Non-pigmented ciliary epithelial cell (primary cell): Measurements from ENCODE around the gene PIK3C2G.

ENCODE experiments used
- DNase-seq: peaks from one replicate; pipeline ENCODE4 v3.0.0-alpha.2; 2010; ENCODE audit warnings: low read depth

The PIK3C2G gene

DNA sequence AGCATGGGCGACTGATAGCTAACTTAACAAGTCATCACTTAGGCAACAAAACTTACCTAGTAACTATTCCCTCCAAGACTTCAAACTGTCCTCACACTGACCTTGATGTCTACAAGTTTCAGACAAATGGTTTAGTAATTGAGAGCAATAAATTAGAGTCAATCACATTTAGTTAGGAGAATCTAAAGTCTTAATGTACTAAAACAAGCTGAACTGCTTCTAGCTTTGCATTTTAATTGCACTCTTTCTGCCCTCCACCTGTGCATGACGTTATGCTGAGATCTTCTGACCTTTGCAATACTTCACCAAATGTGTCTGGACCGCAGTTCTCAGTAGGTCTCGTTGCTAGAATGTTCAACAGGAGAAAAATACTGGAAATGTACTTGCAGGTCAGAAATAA is 158.0 kb downstream of the PIK3C2G start:
- DNase-seq, result no peak

DNA sequence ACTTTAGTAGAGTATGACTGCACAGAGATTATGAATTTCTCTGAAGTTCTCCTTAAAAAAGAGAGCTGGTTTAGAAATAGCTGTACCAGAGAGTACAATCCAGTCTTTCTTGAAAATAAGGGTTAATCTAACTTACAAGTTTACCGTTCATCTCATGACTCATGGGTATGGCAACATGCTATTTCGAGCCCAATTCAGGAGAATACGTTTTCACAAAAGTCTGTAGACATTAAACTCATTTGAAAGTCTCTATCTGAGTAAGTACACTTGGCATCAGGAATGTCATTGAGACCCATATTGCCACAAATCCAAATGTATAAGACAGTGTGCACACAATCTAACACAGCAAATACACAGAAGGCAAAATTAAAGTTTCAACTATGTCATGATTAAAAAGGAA is 160.5 kb downstream of the PIK3C2G start:
- no peak for DNase-seq

DNA sequence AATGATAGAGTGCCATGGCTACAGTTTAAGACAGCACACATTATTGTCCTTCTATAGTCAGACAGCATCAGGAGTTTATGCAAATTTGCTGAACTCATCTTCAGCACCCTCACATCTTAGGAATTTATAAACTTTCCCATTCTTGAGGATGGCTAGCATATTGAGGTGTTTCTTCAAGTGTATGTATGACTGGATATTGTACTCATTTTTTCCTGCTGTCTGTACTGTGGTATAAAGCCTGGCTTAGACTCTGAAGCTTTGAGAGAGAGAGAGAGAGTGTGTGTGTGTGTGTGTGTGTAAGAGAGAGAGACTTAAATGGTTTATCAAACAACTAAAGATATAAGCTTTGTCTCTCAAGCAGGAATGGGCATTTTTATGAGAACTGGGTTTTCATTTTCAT is 161.6 kb downstream of the PIK3C2G start:
- no peak for DNase-seq

DNA sequence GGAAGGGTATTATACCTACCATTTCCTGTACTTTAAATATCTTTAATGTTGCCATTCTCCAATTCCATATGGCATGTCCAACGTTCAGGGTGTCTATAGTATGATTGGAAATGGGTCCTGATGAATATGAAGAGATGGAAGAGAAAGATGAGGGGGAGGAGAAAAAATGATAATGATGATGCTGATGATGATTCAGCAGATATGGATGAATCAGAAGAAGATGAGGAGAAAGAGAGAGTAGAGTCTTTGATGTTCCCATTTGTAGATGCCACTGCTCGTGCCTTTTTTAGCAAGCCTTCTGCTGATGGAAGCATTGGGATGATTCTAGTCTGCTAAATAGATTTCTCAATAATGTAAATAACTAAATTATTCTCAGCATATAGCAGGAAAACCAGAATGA is 163.5 kb downstream of the PIK3C2G start:
- DNase-seq, result no peak

DNA sequence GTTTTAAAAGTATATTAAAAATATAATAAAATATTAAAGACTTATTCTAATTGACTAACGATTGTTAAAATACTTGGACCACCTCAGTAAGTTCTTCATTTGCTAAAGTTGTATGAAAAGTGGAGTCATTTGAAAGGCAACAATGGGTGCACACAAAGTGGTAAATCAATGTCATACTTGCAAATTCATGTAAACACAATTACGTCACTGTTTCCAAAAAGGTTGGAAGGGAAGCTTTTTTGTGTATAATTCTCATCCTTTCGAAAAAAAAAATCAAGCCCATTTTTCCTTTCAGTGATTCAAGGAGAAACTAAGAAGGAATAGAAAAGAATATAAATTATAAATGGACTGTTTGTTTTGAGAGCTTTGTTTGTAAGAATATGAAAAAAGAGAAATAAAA is 166.2 kb downstream of the PIK3C2G start:
- no peak for DNase-seq

DNA sequence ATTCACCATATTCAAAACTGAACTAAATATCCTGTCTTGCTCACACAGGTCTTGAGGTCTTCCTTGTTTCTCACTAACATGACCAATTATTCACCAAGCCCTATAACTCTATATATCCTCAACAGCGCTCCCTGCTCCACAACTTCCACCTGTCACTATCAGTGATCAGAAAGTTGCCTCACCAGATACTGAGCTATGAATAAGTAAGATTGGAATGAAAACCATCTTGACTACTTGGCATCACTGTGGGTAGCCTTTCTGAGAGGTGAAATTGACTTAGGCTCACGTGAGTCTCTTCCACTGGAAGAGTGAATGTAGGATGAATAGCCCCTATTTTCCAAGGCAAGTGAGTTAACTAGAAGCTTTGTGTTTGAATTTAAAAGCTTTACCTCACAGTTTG is 167.1 kb downstream of the PIK3C2G start:
- DNase-seq, result no peak

DNA sequence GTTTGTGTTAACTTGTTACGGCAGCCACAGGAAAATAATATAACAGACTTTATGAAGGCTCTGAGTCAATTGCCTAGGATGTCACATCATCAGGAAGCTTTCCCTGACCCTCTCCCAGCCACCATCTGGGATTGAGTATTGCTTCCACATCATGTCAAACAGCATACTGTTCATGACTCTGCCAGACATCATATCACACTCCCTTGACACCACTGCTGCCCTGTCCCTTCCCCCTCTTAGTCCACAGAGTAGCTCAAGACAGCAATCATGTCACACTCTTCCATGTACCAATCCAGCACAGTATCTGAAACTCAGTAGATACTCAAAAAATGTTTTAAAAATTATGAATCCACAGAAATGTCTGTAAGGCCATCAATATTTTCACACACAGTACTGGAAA is 168.0 kb downstream of the PIK3C2G start:
- DNase-seq, result no peak

DNA sequence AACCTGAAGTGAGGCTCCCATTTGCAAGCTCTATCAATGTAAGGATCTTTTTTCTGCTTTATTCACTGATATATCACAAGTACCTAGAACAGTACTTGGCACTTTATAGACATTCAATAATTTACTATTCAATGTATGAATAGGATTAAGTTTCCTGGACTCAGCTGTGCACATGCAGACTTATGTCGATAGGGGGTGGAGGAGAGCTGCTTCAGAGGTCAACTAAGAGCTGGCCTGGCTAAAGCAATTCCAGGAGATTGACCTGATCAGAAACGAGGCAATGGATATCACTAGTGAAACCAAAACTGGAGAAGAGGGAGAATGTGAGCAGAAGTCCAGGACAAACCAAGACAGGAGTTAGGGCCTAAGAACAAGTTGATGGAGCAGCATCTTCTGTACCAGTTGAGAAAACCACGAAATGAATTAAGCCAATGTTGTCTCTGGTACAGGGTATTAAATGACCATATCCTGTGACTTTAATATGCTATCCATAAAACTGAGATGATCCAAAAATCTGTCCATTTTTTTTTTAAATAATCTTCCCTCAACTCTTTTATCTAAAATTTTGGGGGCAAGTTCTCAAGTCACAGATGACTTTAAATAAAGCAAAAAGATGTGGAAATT is 169.2 kb downstream of the PIK3C2G start:
- DNase-seq, result no peak

DNA sequence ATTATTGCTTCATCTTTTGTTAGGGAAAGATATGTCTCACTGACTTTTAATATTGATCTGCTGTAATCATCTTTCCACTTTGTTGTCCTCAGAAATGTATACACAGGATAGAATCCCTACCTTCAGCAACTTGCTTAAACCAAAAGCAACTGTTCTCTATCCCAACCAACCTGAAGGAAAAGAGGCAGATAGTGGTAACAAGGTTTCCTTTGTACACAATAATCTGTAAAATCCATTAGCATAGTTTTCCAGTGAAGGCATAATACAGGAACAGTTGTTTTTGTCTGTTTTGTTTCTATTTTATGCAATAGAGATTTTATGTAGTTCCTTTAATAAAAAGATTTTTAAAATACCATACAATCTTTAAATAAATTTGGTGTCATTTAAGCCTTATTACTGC is 170.5 kb downstream of the PIK3C2G start:
- DNase-seq, result no peak

DNA sequence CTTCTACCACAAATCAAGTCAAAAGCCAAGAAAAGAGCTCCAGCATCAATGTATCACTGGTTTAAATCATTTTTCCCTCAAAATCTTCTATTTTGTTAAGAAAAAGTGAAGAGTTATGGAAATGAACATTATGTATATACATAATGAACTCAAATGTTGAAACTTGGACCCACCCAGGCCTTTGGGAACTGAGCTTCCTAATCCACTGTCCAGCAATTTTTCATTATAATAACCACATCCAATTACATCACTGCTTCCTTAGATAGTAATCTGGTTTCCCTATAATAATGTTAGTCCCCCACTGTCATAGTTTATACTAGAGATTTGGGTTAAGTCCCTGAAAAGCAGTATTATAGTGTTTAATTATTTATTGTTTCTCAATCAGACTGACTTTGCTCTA is 170.9 kb downstream of the PIK3C2G start:
- DNase-seq, result no peak

DNA sequence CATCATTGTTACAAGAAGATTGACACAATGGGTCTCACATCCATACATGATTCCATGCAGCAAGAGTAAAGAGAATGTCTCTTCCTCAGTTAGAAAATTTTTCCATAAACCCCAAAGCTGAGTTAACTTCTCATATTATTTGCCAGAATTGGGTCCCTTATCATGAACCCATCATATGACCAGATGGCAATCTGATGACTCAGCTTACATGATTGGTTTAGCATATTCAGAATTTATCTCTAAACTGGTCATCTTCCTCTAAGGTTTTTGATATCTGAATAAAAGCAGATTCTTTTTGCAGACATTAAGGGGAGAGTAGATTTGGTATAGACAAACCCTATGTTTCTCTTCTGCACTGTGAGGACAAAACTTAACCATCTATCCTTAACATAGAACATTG is 174.9 kb downstream of the PIK3C2G start:
- no peak for DNase-seq

DNA sequence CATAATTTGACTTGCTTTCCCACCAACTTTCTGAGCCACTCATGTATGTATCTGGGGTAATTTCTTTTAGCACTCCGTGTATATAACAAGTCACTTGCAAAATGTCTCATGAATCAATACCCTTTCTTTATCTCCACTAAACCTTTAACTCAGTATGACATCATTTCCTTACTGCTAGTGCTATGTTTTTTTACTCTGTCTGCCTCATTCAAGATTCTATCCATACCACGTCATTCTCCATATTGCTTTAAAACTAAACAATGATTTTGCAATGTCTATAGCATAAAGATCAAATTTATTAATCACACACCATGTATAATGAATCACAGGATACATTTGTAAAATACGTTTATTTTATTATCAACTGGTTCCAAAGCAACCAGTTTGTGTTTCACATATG is 178.2 kb downstream of the PIK3C2G start:
- DNase-seq, result no peak

DNA sequence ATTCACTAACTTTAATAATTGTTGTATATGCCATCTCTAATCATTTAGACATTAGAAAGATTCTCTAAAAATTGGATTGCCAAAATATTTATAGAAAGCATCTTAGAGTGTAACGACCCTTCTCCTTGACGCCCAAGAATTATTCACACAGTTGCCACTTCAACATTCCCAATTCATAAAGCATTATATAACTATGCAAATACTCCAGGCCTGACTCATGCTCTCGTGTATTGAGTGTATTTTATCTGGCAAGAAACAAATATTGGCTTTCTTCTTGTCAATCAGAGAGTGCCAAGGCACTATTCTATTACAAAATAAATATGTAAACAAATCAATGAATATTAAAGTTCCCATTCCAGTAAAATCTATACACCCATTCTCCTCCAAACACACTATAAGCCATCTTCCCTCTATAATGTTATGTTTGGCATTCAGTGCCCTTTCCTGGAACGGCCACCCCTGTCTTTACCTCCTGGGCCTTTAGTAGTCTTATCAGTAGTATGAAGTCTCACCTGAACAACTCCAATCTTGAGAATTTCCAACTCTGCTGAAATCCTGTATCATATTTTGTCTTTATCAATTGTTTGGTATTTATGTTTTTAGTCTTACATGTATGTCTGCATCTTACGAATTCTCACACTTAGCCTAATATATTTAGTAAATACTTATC is 182.6 kb downstream of the PIK3C2G start:
- DNase-seq, result no peak

DNA sequence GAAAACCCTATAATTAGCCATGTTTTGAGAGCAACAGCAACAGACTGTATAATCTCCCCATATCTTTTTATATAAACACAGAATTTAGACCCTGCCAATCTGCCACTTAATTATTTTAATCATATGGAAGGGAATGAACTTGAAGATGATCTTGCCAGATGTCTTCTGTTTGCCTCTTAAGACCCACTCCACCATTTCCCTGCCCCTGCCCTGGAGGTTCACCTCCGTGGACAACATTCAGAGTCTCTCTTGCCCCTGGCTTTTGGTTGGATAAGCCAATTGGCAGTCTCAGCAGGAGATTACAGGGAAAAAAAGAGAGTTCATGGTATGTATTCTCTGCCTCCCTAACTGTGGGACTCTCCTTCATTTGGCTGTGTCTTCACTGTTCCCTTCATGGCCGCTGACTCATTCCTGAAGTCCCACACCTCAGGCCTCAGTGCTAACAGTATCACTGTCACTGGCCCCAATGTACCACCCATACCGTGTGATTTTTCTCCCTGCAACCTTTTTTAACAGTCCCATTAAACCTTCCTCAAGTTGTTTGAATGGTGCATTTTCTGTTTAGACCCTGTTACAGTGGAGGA is 184.8 kb downstream of the PIK3C2G start:
- DNase-seq, result no peak

DNA sequence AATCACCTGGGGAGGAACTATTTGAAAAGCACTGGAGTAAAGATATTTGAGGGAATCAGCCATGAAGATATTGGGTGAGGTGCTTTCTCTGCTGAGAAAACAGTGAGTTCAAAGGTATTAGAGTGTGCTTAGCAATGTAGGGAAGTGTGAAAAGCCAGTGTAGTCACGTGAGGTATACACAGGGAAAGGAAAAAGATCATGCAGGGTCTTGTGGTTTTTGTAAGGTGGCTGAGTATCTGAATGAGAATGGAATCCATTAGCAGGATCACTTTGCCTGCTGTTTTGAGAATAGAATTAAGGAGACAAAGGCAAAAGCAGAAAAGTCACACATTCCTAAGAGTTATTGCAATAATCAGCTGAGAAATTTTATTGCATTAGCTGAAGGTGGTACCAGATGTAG is 193.0 kb downstream of the PIK3C2G start:
- DNase-seq, result no peak

DNA sequence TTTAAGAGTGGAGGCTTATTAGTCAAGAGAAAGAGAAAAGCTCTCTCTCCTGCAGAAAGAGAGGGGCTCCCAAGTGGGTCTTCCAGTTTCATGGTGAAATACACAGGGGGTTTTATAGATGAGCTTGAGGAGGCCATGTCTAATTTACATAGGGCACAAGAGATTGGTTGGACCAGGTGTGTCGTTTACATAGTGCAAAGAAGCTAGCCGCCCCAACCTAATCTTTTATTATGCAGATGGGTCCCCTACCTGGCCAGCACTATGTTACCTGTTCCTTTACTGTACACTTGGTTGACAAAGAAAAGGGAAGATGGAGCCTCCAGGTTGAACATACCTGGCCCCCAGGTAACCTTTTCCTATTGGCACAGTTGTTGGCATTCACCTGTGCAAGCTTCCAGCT is 195.0 kb downstream of the PIK3C2G start:
- DNase-seq, result no peak

DNA sequence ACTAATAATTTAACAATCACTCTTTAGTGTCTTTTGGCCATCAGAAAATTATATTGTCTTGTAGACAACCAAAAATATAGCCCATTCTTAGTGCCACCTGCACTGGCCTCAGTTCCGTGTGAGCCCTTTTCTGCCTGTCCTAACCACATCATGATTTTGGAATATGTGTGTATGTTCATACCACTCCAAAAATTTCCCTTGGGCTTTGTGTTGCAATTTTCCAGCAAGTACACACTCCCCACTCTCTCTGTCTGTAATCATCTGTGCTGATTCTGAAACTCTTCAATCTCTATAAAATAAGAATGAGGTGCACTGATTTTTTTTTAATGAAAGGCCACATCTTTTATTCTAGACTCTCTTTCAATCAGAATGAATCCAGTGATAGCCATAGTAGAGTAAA is 196.0 kb downstream of the PIK3C2G start:
- no peak for DNase-seq

DNA sequence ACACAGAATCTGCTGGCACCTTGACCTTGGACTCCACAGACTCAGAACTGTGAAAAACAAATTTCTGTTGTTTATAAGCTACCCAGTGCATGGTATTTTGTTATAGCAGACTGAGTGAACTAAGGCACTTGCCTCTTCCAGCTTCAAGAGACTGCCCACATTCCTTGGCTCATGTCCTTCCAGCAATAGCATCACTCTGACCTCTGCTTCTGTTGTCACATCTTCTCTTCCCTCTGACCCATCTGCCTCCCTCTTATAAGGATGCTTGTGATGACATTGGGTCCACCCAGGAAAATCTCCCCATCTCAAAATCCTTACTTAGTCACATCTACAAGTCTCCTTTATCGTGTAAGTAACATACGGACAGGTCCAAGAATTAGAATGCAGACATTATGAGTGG is 200.4 kb downstream of the PIK3C2G start:
- no peak for DNase-seq

DNA sequence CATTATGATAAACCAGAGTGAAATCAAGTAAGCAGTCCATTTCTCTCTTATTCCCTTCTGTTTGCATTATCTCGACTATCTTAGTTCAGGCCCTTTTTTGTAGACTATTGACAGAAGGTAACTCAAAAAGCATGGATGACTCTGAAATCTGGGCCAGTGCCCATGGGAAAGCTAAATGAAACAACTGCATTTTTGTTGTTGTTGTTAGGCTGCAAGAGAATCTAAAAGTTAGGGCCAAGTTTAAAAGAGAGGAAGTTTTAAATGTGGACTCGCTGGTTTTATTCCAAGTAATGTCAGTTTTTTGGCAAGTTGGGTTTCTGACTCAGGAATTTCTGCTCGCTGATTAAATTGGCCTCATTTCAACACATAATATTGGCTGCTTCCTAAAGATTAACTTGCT is 201.1 kb downstream of the PIK3C2G start:
- DNase-seq, result no peak

DNA sequence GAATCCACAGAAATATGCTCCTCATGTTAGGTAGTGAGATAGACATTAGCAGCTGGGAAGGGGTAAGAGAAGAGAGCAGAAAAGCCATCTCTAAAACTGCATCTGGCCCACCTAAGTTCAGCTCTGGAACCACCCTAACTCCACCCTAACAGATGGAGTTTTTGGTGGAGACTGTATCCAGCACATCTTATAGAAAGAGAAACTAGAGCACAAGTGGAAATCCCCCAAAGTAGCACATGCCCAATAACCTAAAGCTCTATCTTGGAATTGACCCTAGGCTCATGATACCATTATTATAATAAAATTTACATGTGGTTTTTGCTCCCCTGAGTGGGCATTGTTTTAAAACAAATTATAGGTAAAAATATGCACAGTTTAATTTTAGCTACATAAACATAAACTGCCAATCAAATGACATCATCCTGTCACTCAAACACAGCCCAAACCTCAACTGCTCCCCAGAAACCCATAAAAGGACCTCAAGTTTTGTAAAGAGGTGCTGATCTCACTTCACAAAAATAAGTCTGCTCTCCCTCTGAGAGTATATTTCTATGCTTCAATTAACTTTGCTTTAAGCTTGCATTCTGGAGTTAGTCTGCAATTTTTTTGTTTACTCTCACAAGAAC is 206.4 kb downstream of the PIK3C2G start:
- no peak for DNase-seq

DNA sequence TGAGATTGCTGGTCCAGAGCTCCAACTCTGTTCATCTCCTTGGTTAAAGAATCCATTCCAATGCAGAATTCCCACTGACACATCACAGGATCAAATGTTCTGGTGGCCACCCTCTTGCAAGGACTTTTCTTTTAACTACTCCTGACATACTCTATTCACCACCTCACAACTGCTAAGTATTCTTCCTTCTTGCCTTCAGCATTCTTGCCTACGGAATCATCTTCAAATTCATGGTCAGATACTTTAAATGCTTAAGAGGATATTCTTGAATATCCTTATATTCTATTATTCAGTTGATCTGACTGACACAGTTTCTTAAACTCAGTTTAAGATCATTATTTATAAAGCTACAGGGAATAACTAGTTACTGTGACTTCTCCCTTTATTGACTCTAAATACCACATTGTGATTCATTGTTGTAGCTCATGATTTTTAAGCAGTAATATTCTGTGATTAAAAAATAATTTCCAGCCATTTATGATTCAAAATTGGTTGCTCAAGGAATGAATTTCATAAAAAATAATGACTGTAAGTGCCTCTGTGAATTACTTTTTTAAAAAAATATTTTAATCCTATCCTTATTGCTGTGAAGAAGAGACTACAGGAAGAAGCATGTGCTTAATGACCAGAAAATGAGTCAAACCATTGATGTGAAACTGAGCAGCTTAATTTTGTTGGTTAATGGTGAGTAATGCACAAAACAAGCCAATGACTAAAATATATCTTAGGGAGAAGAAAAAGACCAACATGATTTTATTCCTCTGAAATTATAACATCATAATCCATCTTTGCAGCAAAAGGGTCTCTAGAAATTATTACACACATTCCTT is 207.1 kb downstream of the PIK3C2G start:
- DNase-seq, result peak; percentile 35

DNA sequence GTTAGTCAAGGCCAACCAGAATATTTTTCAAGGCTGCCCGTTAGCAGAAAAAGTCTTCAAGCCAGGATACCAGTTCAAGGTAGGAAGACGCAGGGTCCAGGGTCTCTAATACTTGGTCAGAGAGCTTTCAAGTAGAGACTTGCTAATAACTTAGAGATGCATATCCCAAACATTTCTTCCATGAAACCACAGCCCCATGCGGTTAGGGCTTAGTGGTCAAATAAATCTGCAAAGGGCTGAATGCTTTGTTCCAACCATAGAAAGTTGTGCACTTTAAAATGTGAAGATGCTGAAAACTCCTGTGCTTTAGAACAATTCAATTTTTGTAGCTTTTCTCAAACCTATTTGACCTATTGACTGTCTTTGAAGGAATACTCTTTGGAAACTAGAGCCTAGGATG is 208.9 kb downstream of the PIK3C2G start:
- DNase-seq, result no peak

DNA sequence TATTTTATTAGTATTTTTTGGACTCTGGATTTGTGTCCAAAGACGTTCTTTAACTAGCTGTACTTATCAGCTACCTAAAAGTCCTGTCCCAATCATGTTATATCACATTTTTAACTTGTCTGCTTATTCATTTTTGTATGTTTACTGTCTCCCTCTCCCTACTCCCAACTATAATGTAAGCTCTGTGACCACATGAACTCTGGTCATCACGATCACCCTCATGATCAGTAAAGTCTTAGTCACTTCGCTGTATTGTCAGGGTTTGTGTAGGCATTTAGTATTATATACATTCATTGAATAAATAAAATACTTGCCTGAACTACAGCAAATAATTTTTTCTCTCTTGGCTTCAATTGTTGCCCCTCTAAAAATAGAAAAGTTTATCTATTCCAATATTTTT is 211.0 kb downstream of the PIK3C2G start:
- DNase-seq, result no peak
